HCEC 1CT (cell line): ENCODE data around the gene SDCCAG8.
A peak's percentile ranks its signal among the peaks of the same experiment; 100 is the strongest.

Source experiments
- DNase-seq: peaks from one replicate; pipeline ENCODE4 v3.0.0-alpha.2; 2017

SDCCAG8 gene

DNA sequence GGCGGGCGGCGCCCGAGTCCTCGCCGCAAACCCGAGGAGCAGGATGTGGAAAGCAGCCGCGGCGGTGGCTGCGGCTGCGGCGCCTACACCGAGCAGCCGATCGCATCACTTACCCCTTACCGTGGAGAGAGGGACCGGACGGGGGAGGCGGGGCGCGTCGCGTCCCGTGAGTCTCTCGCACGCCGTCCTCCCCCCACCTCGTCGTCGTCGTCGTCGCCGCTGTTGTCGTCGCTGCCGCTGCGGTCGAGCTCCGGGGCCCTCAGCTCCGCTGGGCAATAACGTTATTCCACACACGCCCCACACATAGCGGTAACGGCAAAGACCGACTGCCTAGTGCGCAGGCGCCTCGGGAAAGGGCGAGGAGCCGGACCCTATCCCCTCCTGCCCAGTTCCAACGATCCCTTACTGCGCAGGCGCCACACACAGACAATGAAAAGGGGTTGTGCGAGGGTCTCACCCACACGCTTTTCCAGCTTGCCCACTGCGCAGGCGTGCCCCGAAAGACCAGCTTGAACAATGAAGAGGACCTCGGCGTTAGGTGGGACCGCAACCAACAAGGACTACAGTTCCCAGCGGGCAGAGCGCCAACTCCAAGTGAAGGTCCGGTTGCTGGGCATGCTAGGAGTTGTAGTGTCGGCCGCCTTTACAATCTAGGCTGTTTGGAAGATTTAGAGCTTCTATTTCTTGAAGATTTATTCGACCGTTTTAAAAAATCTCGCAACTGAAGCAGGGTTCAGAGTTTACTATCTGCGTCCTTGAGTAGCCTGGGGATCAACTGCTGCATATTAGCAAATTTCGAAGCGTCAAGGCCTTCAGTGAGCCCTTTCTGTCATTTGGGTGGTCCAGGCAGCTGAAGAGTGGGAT, 682 bp upstream of the SDCCAG8 start, which contains the start of gene CEP170:
Gene CEP170, minus strand, starts transcription at position 355 of the 864 bp plus-strand sequence. CDS start 30,001 bp downstream, outside the sequence.
- DNase-seq, result peak; percentile 94

DNA sequence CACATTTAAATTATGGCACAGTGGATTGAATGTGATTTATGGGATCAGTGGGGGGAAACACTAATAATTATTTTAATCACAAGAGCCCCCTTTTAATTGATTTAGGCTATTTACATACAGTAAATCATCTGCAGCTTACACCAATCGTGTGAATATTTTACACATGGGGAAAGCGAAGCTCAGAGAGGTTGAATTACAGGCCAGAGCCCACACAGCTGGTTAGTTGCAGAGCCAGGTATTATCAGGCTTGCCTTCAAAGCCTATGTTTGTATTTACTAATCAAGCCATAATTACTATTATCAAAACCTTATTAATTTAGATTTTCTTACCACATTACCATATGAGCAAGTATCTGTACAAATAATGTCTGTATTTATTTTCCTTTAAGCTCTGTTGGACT, 749 bp downstream of the SDCCAG8 start:
- no peak for DNase-seq

DNA sequence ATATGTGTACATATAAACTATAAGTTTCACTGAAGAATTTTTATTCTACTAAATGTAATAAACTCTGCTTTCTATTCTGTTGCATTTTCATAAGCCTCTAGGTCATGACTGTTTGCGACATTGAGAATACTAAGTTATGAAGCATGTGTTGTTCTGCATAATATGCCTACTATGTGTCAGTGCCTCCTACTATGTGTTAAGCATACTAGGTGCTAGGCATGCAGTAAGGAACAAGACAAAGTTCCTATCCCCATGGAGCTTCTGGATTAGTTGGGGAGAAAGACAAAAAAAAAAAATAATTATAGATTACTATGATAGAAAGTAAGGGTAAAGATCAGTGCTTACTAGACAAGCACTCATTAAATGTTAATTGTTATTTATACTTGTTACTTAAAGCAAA, 1.3 kb downstream of the SDCCAG8 start:
- DNase-seq, result no peak

DNA sequence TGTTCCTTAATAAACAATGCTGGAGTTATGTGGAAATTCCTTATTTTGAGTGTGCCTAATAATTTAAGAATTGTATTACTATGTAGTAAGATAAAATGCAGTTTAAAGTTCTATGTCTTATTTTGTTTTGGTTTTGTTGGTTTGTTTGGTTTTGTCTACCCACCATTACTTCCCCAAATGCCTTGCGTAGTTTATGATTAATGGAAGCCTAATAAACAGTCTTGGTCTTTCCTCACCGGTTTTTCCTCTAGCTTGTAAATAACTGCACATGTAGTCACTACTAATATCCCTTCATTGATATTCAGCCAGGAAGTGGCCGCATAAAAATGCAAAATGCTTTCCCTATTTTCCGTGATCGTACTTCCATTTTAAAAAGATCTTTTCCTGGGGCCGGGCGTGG, 2.9 kb downstream of the SDCCAG8 start:
- DNase-seq, result no peak

DNA sequence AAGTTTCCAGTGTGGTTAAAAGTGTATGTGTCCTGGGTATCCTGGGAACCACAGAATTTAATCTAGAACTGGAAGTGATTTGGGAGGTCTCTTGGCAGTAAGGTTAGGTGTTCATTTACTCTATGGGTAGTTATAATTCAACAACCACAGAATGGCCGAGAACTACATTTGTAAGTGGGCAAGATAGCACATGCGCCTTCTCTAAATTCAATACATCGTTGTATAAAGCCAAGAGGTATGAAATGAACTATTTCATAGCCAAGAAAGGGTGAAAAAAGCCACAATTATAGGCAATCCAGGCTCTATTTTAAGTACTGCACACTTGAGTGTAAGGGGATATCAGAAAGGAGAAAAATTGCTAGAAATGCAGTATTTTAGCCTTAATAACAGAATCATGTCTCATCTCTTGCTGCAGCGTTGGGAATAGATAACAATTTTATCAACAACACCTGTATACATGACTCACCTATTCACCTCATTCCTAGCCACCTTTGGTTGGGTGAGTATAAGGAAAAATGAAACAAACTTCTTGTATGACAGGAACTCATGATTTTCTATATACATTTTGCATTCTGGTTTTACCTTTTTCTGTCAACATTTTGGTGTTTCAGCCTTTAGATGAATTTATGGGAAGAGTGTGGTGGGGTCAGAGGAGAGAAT, 4.5 kb downstream of the SDCCAG8 start:
- DNase-seq, result no peak

DNA sequence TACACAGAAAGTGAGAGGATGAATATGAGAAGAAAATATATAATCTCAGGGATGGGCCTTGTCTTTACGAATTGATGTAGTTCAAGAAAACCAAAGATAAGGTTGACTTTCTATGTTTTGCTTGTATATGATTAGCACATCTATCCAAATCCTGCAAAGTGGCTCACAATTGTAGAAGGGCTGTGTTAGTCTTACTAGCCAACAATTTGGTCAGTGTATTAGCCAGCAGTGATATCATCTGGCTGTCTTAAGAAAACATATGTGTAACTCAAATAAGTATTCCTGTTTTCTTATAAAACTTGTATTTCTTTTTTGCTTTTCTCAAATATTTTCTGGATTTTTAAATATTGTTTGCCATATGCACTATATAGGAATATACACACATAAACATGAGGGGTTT, 5.5 kb downstream of the SDCCAG8 start:
- DNase-seq, result no peak

DNA sequence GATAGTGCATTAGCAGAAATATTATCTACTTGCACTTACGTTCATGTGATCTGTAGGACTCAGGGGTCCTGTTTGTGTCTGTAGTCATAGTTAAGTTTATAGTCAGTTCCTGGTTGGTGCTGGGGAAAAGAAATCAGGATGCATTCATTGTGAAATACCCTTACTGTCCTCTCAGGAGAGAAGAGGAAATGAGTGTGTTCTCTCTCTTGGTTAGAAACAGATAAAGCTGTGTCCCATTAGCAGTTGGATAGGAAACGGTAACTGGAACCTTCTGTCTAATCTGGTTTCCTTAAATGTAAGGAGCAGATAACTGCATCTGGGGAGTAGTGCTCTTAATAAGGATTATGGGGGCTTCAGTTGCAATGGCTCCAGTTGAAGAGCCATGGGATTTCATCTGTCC, 8.9 kb downstream of the SDCCAG8 start:
- DNase-seq, result peak; percentile 89

DNA sequence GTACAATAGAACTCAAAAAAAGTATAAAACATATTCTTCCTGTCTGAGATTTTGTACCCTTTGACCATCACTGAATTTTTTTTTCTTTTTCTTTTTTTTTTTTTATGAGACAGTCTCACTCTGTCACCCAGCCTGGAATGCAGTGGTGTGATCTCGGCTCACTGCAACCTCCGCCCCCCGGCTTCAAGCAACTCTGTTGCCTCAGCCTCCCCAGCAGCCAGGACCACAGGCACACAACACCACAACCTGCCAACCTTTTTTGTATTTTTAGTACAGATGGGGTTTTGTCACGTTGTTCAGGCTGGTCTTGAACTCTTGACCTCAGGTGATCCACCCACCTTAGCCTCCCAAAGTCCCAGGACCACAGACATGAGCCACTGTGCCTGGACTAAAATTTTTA, 10.4 kb downstream of the SDCCAG8 start:
- DNase-seq, result no peak

DNA sequence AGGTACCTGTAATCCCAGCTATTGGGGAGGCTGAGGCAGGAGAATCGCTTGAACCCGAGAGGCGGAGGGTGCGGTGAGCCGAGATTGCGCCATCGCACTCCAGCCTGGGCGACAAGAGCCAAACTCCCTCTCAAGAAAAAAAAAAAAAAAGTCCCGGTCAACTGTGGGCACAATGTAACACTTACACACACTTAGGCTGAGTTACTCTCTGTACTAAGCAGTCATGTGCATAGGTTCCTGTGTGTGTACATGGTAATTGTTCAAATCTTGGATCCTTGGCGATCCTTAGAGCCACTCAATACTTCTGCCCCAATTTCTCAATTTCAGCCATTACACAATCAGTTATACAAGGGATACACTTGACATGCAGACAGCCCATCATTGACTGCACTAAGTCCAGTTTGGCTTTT, 11.6 kb downstream of the SDCCAG8 start:
- no peak for DNase-seq

DNA sequence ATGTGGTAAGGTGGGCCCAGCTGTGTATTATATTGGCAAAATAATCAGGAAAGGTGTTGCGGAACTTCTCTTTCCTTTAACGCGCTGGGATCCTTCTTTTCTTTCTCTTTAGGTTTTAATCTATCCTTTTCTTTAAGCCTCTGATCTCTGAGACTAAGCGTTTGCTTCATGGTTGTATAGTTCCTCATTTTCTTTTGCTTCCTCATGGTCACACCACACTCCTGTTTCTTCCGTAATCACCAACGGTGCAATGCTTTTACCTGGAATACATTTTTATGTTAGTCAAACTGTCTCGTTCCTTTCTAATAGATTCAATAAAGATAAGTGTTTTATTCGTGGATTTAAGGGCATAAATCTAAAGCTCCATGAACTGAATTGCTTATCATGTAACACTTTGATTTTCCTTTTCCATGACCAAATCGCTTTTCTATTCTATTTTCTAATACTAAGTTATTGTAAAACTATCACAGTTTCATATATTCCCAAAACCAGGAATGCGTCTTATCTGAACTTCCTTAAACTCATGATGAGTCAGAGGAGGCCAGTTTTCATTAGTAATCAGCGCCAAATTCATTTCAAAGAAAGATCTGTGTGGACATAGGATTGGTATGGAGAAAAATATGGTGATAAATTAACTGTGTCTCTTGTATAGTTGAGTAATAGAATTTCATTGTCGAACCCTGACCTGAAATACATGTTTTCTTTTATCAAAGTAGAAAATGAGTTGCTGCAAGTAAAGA, 12.2 kb downstream of the SDCCAG8 start:
- peak; percentile 94 for DNase-seq

DNA sequence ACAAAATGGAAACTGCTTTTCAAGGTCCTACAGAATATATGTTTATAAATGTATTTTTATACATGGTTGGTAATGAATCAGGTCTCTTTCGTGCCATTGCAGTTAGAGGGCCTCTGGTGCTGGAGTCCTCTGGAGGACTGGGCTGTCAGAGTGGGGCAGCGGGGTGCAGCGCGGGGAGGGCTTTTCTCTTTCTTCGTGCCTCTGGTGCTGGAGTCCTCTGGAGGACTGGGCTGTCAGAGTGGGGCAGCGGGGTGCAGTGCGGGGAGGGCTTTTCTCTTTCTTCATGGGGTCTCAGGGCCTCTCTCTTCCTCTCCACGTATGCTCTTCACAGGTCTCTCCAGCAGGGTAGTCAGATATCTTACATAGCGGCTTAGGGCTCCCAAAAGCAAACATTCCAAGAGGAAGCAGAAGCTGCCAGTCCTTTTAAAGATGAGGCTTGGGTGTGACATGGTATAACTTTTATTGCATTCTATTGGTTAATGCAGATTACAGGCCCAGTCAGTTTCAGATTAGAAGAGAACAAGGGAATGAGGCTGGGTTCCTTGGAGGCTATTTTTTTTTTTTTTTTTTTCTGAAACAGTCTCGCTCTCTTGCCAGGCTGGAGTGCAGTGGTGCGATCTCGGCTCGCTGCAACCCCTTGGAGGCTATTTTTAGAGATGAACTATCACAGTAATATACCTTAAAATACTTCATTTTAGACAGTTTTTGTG, 13.1 kb downstream of the SDCCAG8 start:
- DNase-seq, result no peak

DNA sequence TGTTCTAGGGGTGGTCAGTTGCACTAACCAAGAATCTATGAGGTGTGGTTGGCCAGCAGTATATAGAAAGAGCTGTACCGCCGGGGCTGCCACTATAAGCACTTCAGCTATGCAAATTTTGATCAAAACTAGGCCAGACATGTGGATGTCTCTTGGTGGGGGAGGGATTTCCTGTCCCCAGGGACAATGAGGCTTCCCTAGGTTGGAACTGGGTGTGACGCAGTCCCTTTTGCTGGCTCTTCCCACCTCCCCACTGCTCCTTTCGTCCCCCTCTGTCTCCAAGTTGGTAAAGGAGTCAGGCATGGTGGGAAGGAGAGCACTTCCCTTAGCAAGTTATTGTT, 13.6 kb downstream of the SDCCAG8 start:
- no peak for DNase-seq

DNA sequence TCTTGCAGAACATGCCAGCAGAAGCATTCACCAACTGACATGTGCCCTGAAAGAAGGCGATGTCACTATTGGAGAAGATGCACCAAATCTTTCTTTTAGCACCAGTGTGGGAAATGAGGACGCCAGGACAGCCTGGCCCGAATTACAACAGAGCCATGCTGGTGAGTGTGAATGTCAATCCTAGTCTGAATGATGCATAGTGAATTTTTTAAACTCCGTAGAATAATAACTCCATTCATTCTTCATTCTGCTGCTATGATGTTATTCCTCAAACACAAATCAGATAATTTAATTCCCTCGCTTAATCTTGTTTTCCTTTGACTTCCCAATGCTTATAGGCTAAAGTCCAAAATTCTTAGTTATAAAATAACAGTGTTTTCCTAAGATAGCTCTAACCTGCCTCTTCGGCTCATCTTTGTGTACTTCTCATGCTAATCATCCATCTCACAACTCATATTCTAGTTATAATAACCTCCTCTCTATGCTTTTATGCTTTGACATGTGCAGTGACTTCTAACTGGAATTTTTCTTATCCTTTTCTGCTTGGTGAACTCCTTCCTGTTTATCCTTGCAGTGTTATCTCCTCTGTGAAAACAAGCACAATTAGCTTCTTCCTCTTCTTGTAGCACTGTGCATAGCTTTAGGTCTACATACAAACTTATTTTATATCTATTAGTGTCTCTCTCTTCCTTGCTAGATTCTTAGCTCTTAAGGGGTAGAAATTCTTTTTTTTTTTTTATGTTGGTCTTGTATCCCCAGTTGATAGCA, 14.4 kb downstream of the SDCCAG8 start:
- no peak for DNase-seq

DNA sequence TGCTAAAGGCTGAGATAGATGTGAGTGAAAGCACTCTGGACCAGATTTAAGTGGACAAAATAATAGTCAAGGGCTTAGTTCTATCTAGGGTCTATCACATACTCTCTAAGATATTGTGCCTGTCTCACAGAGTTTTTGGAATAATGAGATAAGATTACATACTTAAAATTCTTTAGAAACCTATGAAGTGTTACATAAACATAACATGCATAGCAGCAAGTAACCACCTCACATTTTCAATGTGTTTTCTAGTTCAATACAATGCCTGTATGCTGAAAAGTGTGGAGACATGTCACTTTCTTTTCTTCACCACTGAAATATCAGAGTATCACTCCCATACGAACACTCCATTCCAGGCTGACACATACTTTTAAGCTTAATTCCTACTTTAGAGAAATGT, 16.2 kb downstream of the SDCCAG8 start:
- no peak for DNase-seq

DNA sequence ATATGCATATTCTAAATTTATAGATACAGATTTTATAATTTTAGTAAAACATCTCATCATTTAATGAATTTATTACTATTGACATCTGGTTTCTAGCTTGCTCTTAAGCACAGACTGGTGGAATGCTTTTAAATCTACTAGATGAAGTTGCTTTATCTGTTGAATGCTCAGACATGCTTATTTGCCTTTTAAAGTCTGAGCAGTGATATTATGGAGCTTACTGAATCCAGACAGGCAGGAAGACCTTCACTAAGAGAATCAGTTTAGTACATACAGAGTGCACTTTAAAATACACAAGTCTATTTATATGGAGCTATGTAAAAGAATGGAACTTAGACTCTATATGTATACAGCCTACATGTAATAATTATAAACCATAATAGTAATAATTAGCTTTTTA, 16.6 kb downstream of the SDCCAG8 start:
- DNase-seq, result no peak

DNA sequence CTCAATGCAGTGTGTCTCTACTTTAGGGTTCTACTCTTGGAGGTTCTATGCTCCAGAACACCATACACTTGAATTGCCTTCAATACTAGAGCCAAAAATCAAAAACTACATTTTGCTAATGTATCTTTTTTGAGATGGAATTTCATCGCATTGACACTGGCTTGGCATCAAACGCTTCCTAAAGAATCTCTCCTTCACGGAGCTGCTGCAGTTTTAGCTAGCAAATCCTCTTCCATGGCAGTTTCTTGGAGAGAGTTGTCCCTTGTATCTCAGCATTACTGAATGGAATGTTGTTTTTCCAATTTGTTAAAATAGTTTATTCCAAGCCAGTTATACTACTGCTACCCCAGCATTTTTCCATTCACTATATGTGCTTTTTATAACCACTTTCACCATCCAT, 17.7 kb downstream of the SDCCAG8 start:
- DNase-seq, result no peak

DNA sequence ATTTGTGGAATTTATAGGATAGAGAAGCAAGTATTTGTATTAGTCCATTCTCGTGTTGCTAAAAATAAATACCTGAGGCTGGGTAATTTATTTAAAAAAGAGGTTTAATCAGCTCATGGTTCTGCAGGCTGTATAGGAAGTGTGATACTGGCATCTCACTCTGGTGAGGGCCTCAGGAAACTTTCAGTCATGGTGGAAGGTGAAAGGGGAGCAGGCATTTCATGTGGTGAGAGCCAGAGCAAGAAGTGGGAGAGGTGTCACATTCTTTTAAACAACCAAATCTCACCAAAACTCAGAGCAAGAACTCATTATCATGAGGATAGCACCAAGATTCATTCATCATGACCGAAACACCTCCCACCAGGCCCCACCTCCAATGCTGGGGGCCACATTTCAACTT, 18.1 kb downstream of the SDCCAG8 start:
- no peak for DNase-seq

DNA sequence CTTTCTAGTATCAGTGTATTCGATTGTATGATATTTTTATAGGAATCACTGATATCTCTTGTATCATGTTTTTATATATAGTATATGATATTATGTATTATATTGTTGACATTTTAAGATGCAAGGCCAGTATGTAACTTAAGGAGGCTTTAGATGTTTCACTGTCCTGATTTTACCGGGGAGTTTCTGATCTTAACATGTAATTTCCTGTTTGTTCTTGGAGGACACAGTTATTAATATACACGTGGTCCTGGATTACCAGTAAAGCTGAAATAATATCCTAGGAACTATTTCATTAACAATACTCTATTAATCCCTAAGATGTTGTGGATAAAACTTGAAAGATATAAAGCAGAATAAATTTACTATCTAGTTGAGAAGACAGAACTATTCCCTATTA, 19.5 kb downstream of the SDCCAG8 start:
- no peak for DNase-seq

DNA sequence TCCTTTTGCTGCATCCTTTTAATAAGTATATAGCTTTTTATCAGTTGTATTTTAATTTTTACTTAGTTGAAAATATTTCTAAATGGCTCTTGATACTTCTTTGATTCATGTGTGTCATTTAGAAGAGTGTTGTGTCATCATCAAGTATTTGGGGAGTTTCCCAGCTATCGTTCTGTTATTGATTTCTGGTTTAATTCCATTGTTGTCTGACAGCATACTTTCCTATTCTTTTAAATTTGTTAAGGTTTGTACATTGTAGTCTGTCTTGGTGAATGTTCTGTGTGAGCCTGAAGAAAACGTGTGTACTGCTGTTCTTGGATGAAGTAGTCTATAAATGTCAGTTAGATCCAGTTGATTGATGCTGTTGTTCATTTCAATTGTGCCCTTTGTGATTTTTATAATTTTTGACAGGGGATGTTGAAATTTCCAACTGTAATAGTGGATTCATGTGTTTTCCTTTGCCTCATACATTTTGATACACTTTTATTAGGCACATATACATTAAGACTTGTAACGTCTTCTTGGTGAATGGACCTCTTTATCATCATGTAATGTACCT, 24.8 kb downstream of the SDCCAG8 start:
- DNase-seq, result no peak

DNA sequence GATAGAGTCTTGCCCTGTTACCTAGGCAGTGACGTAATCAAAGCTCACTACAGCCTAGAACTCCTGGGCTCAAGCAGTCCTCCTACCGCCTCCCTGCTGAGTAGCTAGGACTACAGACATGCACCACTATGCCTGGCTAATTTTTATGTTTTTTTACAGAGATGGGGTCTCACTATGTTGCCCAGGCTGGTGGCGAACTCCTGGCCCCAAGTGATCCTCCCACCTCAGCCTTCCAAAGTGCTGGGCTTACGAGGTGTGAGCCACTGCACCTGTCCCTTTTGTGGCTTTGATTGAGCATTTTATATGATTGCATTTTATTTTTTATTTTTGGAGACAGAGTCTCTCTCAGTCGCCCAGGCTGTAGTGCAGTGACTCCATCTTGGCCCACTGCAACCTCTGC, 25.8 kb downstream of the SDCCAG8 start:
- DNase-seq, result no peak

DNA sequence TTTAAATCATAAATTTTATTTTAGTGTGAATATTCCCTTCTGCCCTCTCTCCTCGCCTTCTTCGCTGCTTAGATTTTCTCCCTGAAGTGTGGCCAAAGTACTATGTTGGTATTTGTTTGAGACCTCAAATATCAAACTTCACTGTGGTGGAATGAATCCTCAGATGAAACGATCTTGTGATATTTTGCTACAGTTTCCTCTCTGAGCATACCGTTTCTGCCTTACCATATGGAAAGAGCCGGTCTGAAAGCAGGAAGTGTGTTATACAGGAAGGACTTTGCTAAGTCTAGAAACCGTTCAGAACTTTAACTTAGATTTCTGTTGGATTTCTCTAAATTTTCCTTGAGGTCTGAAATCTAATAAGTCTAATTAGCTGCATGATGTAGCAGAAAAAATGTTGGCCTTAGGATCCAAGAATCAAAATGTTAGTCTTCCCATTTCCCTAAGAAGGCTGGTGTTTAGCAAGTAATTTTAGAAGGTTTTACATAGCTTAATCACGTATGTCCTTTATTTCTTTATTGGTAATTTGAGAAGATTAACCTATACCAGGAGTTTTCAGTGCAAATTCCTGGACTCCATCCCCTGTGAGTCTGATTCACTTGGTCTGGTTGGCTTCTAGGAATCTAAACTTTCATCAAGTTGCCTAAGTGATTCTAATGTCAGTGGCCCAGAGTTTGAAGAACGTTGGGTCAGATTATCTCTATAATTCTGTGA, 30.7 kb downstream of the SDCCAG8 start:
- peak; percentile 38 for DNase-seq

DNA sequence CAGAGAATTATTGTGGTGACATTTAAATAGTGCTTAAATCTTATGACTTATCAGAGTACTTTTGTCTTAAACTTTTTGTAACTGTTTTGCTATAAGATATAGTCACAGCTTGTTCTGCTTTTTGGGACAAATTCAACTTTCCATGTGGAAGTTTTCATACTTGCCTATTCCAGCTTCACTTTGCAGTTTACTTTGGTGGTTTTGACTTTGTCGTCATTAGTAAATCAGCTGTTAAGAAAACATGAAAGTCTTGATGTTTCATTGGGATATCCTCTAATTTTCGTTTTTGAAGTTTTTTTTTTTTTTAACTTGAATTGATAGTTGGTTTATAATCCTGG, 31.3 kb downstream of the SDCCAG8 start:
- no peak for DNase-seq
